Neutrophil (primary cell): ENCODE data around the gene RSRC1.

Experiments
- H3K27ac ChIP-seq: fragments of 200-600 bp; sonication (generic); 2 replicates; pipeline ENCODE4 v1.5.1; 2016; ENCODE audit warnings: mild to moderate bottlenecking, moderate library complexity
- H3K27me3 ChIP-seq: fragments of 200-600 bp; sonication (generic); 2 replicates; pipeline ENCODE4 v1.6.0; 2016; ENCODE audit warnings: mild to moderate bottlenecking
- H3K36me3 ChIP-seq: fragments of 200-600 bp; sonication (generic); 2 replicates; pipeline ENCODE4 v1.5.1; 2017
- H3K4me1 ChIP-seq, 2 experiments: fragments of 200-600 bp in 1 of 2; sonication (generic) in 1 of 2; 1 replicate in 1 of 2; 2 replicates in 1 of 2; pipeline versions ENCODE4 v1.5.1 to v1.6.1; 2013 to 2016; ENCODE audit warnings: low read depth in 1 of 2, low read length in 1 of 2, mild to moderate bottlenecking in 1 of 2, moderate library complexity in 1 of 2; ENCODE audit not compliant: control insufficient read depth in 1 of 2, insufficient read depth in 1 of 2
- H3K4me3 ChIP-seq, 2 experiments: fragments of 200-600 bp in 1 of 2; sonication (generic) in 1 of 2; 1 replicate in 1 of 2; 2 replicates in 1 of 2; pipeline ENCODE4 v1.5.1; 2013 to 2016; ENCODE audit warnings: low read depth in 1 of 2, low read length in 1 of 2, mild to moderate bottlenecking in 1 of 2, moderate library complexity in 1 of 2
- H3K9me3 ChIP-seq: fragments of 200-600 bp; sonication (generic); 2 replicates; pipeline ENCODE4 v1.5.1; 2016
- CTCF ChIP-seq: fragments of 200-600 bp; sonication (generic); IDR thresholded peaks from 2 replicates; pipeline ENCODE4 v1.5.1; 2016; ENCODE audit warnings: antibody characterized with exemption

Gene RSRC1

GRCh38 chr3:158531334-158531733, 421.4 kb downstream of the RSRC1 start:
- Histone ChIP-seq H3K27ac (no peak overlapping the region), H3K4me1 (no peaks in the 10 kb centered on the region), H3K36me3 (no peaks in the 10 kb centered on the region), H3K9me3 (no peaks in the 10 kb centered on the region), H3K27me3 (no peaks in the 10 kb centered on the region), H3K4me3 (no peak overlapping the region)
- TF ChIP-seq CTCF, result no peak

- H3K36me3 ChIP-seq, result no peaks in the 10 kb centered on the region
- H3K27ac ChIP-seq, result no peak overlapping the region
- H3K4me1 ChIP-seq, result no peaks in the 10 kb centered on the region
- H3K27me3 ChIP-seq, result no peaks in the 10 kb centered on the region
- H3K4me3 ChIP-seq, result no peak overlapping the region
- TF ChIP-seq CTCF, result no peak
- H3K9me3 ChIP-seq, result no peaks in the 10 kb centered on the region
These were observed 422.3 kb downstream of the RSRC1 start for GRCh38 chr3:158532099-158532734.

GRCh38 chr3:158535918-158536317, 426.0 kb downstream of the RSRC1 start:
- no peak overlapping the region for H3K27ac ChIP-seq
- H3K4me3 ChIP-seq, result no peak overlapping the region
- no peaks in the 10 kb centered on the region for H3K9me3 ChIP-seq
- TF ChIP-seq CTCF, result no peak
- no peaks in the 10 kb centered on the region for H3K36me3 ChIP-seq
- H3K4me1 ChIP-seq, result no peaks in the 10 kb centered on the region
- H3K27me3 ChIP-seq, result no peaks in the 10 kb centered on the region

DNA sequence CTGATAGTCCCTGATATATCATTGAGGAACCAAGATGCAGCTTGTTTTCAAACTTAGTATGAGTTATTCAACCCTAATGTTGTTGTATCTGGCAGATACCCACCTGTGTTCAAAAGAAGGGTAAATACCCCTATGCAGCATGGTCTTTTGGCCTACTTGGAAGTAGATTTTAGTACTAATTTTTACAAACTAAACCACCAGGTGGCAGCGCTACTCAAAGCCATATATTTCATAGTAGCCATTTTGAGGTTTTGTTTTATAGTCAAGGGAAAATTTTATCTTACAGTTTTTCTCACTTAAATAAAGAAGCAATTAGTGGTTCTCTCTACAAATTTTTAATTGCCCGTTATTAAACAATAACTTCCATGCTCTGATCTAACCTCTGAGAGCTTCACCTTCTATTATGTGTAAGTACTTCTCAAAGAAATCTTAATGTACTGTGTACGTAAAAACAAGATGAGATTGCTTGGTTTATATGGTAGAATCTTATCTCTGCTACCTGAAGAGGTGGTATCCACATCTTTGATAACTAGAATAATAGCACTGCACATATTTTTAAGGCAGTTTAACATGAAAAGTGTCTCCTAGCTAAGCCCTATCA, 429.6 kb downstream of the RSRC1 start:
- Histone ChIP-seq H3K4me1 (no peaks in the 10 kb centered on the region), H3K9me3 (no peaks in the 10 kb centered on the region), H3K27me3 (no peaks in the 10 kb centered on the region), H3K4me3 (no peak overlapping the region), H3K36me3 (no peaks in the 10 kb centered on the region), H3K27ac (no peak overlapping the region)
- no peak for TF ChIP-seq CTCF

GRCh38 chr3:158540066-158540465, 430.2 kb downstream of the RSRC1 start:
- TF ChIP-seq CTCF, result no peak
- Histone ChIP-seq H3K27ac (no peak overlapping the region), H3K4me3 (no peak overlapping the region), H3K27me3 (no peaks in the 10 kb centered on the region), H3K4me1 (no peaks in the 10 kb centered on the region), H3K36me3 (no peaks in the 10 kb centered on the region), H3K9me3 (no peaks in the 10 kb centered on the region)
